Keratinocyte (primary cell): ENCODE results near the gene KLK4. TPM values are rescaled to one million over a fixed set of nuclear protein-coding genes. Genes with fewer than 3 reads are reported as not detected.

Source experiments
- DNase-seq: peaks from one replicate; pipeline ENCODE4 v3.0.0-alpha.2; 2011; ENCODE audit warnings: low read depth, missing footprints, low spot score
- FAIRE-seq: peaks from 2 replicates; lab custom pipeline; 2011; peaks lifted over from hg19 to GRCh38; lab: Jason Lieb, UNC
- H2AFZ ChIP-seq: 2 replicates; pipeline ENCODE4 v1.6.0; 2012; ENCODE audit warnings: low read length, control low read depth, inconsistent platforms; ENCODE audit not compliant: control insufficient read depth
- H3K27ac ChIP-seq: 2 replicates; pipeline ENCODE4 v1.5.1; 2011; ENCODE audit warnings: low read length; ENCODE audit not compliant: control insufficient read depth, insufficient read depth
- H3K27me3 ChIP-seq: 3 replicates; pipeline ENCODE4 v1.6.0; 2011; ENCODE audit warnings: low read length; ENCODE audit not compliant: control insufficient read depth, insufficient read depth; ENCODE audit errors: extremely low read depth
- H3K36me3 ChIP-seq, 2 experiments: 2 replicates in 1 of 2; 3 replicates in 1 of 2; pipeline ENCODE4 v1.5.1; 2011; ENCODE audit warnings: low read length in 2 of 2, mild to moderate bottlenecking in 1 of 2; ENCODE audit not compliant: control insufficient read depth in 2 of 2, insufficient read depth in 2 of 2; ENCODE audit errors: extremely low read depth in 1 of 2
- H3K4me1 ChIP-seq: 3 replicates; pipeline ENCODE4 v1.5.1; 2011; ENCODE audit warnings: low read length; ENCODE audit not compliant: control insufficient read depth, insufficient read depth; ENCODE audit errors: extremely low read depth
- H3K4me2 ChIP-seq: 3 replicates; pipeline ENCODE4 v1.6.0; 2011; ENCODE audit warnings: low read depth, low read length; ENCODE audit not compliant: control insufficient read depth, insufficient read depth; ENCODE audit errors: extremely low read depth
- H3K4me3 ChIP-seq, 3 experiments: fragments of 200-600 bp in 1 of 3; sonication (generic) in 1 of 3; 2 replicates in 2 of 3; 3 replicates in 1 of 3; pipeline ENCODE4 v1.5.1; 2011 to 2016; ENCODE audit warnings: low read length in 3 of 3, mild to moderate bottlenecking in 3 of 3, control low read depth in 2 of 3, inconsistent platforms in 1 of 3, low read depth in 1 of 3, mixed read lengths in 1 of 3, mixed run types in 1 of 3, moderate library complexity in 1 of 3; ENCODE audit not compliant: control insufficient read depth in 2 of 3, insufficient read depth in 2 of 3; ENCODE audit errors: extremely low read depth in 1 of 3
- H3K79me2 ChIP-seq: 2 replicates; pipeline ENCODE4 v1.6.0; 2012; ENCODE audit warnings: low read length; ENCODE audit not compliant: control insufficient read depth, insufficient read depth
- H3K9ac ChIP-seq: 3 replicates; pipeline ENCODE4 v1.6.0; 2011; ENCODE audit warnings: low read length; ENCODE audit not compliant: control insufficient read depth, insufficient read depth; ENCODE audit errors: extremely low read depth
- H3K9me1 ChIP-seq: 3 replicates; pipeline ENCODE4 v1.6.0; 2011; ENCODE audit warnings: low read length; ENCODE audit not compliant: control insufficient read depth, insufficient read depth; ENCODE audit errors: extremely low read depth
- H3K9me3 ChIP-seq: 2 replicates; pipeline ENCODE4 v1.5.1; 2012; ENCODE audit warnings: low read depth, low read length; ENCODE audit not compliant: control insufficient read depth
- H4K20me1 ChIP-seq: 3 replicates; pipeline ENCODE4 v1.6.0; 2011; ENCODE audit warnings: low read length; ENCODE audit not compliant: control insufficient read depth, insufficient read depth; ENCODE audit errors: extremely low read depth
- CTCF ChIP-seq, 3 experiments: IDR thresholded peaks in 1 of 3; conservative IDR thresholded peaks in 1 of 3; optimal IDR thresholded peaks in 1 of 3; 2 replicates in 2 of 3; 3 replicates in 1 of 3; pipeline versions ENCODE3 to v1.5.1; 2011; ENCODE audit warnings: low read length in 3 of 3, mild to moderate bottlenecking in 3 of 3, moderate library complexity in 2 of 3, control low read depth in 1 of 3, inconsistent platforms in 1 of 3; ENCODE audit not compliant: insufficient read depth in 2 of 3; ENCODE audit errors: extremely low read depth in 1 of 3
- EZH2 ChIP-seq: IDR thresholded peaks from one replicate; pipeline ENCODE4 v1.6.1; 2012; ENCODE audit warnings: inconsistent platforms, mild to moderate bottlenecking, low read length, moderate library complexity
- dilution Hi-C: fragments of 300-500 bp; cut with MboI; formaldehyde crosslinking; loops from one replicate; pipeline ENCODE4 v1.7.0; 2020; ENCODE audit warnings: low sequenced_read_pairs; ENCODE audit not compliant: extremely low pct_ligation_motif_present
- polyA plus RNA-seq, 5 experiments: library from polyadenylated mRNA; depleted of rRNA in 3 of 5; stranded (reverse) in 3 of 5; stranded (forward) in 1 of 5; unstranded in 1 of 5; fragments of >200 nt; gene quantifications; 1 replicate in 1 of 5; 2 replicates in 3 of 5; 3 replicates in 1 of 5; pipeline versions ENCODE4 v1.2.1 to v1.2.3, GENCODE V29; 2011 to 2012; ENCODE audit warnings: missing spikeins in 2 of 5, low read depth in 1 of 5, low replicate concordance in 1 of 5

Gene KLK4
- polyA plus RNA-seq, 1 donor (not counting 4 experiments of a cell fraction or from before 2014, with no cell fraction given) = not detected

- no peak overlapping the region for H3K4me3 ChIP-seq
- dilution Hi-C loops = no loop called here
- FAIRE-seq = no peak
Observed at GRCh38 chr19:50939596-50939995, 28.4 kb upstream of the KLK4 start.

DNA sequence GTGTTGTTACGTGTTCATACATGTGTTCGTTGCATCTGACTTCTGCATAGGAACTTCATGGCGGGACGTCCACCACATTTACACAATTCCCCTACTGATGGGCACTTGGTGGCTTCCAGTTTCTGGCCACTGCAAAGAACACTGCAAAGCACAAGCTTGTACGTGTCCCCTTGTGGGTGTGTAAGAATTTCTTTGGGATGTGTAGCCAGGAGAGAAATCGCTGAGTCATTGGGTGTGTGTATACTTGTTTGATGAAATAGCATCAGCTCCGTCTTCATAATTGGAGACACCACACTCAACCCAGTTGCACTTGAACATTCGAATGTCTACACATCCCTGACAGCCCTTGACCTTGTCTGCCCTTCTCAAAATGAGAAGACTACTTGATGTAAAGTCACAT is 22.4 kb upstream of the KLK4 start:
- Histone ChIP-seq H3K9me3 (no peaks in the 10 kb centered on the region), H3K27ac (peak overlapping the region; percentile 91), H3K4me3 (no peak overlapping the region), H4K20me1 (no peaks in the 10 kb centered on the region), H2AFZ (no peak overlapping the region), H3K9ac (peak overlapping the region; percentile 14), H3K79me2 (no peaks in the 10 kb centered on the region), H3K9me1 (no peaks in the 10 kb centered on the region), H3K4me1 (peaks cover 40% of the 10 kb centered on the region), H3K27me3 (no peaks in the 10 kb centered on the region), H3K4me2 (peak overlapping the region; percentile 51), H3K36me3 (no peaks in the 10 kb centered on the region)
- DNase-seq = peak; percentile 94
- dilution Hi-C loops = no loop called here
- peak; percentile 97 for FAIRE-seq
- no peak for TF ChIP-seq EZH2
- no peak for TF ChIP-seq CTCF (optimal IDR thresholded peaks at IDR 0.05 in 1 of 3, IDR thresholded peaks at IDR 0.05 in 1 of 3, conservative IDR thresholded peaks at IDR 0.05 in 1 of 3; ENCODE audit: extremely low read depth in 1 of 3, insufficient read depth in 2 of 3, low read length in 3 of 3)

More at GRCh38 chr19:50939596-50939995, 28.4 kb upstream of the KLK4 start:
- H3K9me1 ChIP-seq = no peaks in the 10 kb centered on the region
- TF ChIP-seq CTCF (optimal IDR thresholded peaks at IDR 0.05 in 1 of 3, IDR thresholded peaks at IDR 0.05 in 1 of 3, conservative IDR thresholded peaks at IDR 0.05 in 1 of 3; ENCODE audit: extremely low read depth in 1 of 3, insufficient read depth in 2 of 3, low read length in 3 of 3) = no peak
- TF ChIP-seq EZH2 = no peak
- H3K36me3 ChIP-seq = no peaks in the 10 kb centered on the region
- H3K27me3 ChIP-seq = no peaks in the 10 kb centered on the region
- H3K9ac ChIP-seq = no peak overlapping the region
- no peaks in the 10 kb centered on the region for H4K20me1 ChIP-seq
- no peak overlapping the region for H2AFZ ChIP-seq
- H3K4me2 ChIP-seq = no peak overlapping the region
- no peaks in the 10 kb centered on the region for H3K9me3 ChIP-seq
- DNase-seq = no peak
- no peak overlapping the region for H3K27ac ChIP-seq
- no peaks in the 10 kb centered on the region for H3K79me2 ChIP-seq
- peaks cover 21% of the 10 kb centered on the region for H3K4me1 ChIP-seq
